Stomach (tissue), 4 donors: ENCODE results near the gene TNFRSF14.

Experiments
- EP300 ChIP-seq: sonication (generic); formaldehyde crosslinking; IDR thresholded peaks from one replicate; pipeline ENCODE4 v1.6.1; 2017; ENCODE audit warnings: antibody characterized with exemption
- POLR2A ChIP-seq, 4 donors: fragments of 450-650 bp; IDR thresholded peaks; one replicate each; pipeline ENCODE4 v1.6.1; 2016; ENCODE audit warnings: antibody characterized with exemption in 4 of 4, control low read depth in 2 of 4, mild to moderate bottlenecking in 1 of 4, moderate library complexity in 1 of 4
- POLR2AphosphoS5 ChIP-seq, 3 donors: sonication (generic); formaldehyde crosslinking; IDR thresholded peaks; one replicate each; pipeline ENCODE4 v1.6.1; 2016; ENCODE audit warnings: antibody characterized with exemption in 3 of 3
- TF ChIP-seq, protein P1 (sequence below), 7 experiments: fragments of 450-650 bp in 4 of 7; fragments of 200-600 bp in 3 of 7; sonication (generic) in 3 of 7; IDR thresholded peaks; one replicate each; pipeline ENCODE4 v1.5.1; 2016 to 2019; ENCODE audit warnings: antibody characterized with exemption in 7 of 7, control low read depth in 2 of 7, mild to moderate bottlenecking in 1 of 7

DNA sequence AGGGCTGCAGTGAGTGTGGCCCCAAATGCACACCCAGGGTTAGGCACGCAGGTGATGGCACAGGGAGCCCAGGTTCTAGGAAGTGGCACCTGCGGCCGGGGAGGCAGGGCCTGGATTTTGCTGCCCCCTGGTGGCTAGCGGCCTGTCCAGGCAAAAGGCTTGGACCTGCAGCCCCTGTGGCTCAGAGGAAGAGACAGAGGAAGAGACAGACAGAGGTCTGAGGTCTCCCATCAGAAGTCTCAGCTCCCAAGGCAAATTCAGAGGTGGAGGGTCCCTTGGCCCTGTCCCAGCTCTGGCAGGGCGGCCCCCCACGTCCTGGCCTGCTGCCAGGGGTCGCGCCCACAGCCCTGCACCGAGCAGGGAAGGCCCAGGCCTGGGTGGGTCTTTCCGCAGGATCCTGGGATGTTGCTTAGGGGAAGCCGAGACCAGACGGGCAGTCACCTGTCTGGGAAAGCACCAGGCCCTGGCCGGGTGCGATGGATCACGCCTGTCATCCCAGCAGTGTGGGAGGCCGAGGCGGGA is 8.0 kb upstream of the TNFRSF14 start:
- no peak for TF ChIP-seq POLR2A (IDR thresholded peaks at IDR 0.05)
- TF ChIP-seq, protein P1, sequence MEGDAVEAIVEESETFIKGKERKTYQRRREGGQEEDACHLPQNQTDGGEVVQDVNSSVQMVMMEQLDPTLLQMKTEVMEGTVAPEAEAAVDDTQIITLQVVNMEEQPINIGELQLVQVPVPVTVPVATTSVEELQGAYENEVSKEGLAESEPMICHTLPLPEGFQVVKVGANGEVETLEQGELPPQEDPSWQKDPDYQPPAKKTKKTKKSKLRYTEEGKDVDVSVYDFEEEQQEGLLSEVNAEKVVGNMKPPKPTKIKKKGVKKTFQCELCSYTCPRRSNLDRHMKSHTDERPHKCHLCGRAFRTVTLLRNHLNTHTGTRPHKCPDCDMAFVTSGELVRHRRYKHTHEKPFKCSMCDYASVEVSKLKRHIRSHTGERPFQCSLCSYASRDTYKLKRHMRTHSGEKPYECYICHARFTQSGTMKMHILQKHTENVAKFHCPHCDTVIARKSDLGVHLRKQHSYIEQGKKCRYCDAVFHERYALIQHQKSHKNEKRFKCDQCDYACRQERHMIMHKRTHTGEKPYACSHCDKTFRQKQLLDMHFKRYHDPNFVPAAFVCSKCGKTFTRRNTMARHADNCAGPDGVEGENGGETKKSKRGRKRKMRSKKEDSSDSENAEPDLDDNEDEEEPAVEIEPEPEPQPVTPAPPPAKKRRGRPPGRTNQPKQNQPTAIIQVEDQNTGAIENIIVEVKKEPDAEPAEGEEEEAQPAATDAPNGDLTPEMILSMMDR (IDR thresholded peaks at IDR 0.05), result peak in 5 of 7 experiments; percentile 85 to 96 (median 94)
- TF ChIP-seq POLR2AphosphoS5 (IDR thresholded peaks at IDR 0.05), result peak; percentile 5 to 60 (median 8)
- no peak for TF ChIP-seq EP300
